ENCODE results near the gene PSMG1.

DNA sequence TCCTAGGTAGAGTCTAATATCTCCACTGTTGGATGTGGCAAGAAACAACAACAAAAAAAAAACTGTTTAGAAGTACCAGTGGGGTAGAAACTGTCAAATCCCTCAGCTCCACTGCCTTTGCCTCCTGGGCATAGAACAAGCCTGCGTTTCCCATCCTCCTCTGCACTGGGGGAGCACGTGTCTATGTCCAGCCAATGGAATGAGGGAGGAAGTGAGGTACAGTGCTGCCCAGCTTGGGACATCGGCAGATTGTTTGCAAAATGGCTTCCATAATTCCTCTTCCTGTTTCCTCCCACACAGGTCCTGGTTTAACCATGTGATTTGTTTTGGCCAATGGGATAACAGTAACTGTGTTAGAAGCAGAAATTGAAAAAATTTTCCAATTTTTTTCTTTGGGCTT lies 39.1 kb downstream of the PSMG1 start:
- TF ChIP-seq, protein P1, sequence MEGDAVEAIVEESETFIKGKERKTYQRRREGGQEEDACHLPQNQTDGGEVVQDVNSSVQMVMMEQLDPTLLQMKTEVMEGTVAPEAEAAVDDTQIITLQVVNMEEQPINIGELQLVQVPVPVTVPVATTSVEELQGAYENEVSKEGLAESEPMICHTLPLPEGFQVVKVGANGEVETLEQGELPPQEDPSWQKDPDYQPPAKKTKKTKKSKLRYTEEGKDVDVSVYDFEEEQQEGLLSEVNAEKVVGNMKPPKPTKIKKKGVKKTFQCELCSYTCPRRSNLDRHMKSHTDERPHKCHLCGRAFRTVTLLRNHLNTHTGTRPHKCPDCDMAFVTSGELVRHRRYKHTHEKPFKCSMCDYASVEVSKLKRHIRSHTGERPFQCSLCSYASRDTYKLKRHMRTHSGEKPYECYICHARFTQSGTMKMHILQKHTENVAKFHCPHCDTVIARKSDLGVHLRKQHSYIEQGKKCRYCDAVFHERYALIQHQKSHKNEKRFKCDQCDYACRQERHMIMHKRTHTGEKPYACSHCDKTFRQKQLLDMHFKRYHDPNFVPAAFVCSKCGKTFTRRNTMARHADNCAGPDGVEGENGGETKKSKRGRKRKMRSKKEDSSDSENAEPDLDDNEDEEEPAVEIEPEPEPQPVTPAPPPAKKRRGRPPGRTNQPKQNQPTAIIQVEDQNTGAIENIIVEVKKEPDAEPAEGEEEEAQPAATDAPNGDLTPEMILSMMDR (IDR thresholded peaks at IDR 0.05; ENCODE audit: insufficient read depth, low read depth, low read length) = no peak
- no peak for TF ChIP-seq EZH2 (IDR thresholded peaks at IDR 0.05; ENCODE audit: insufficient read depth, low read length)

Data from astrocyte (in vitro differentiated cells and primary cell).